Hepatocyte (in vitro differentiated cells): ENCODE data around the gene LMTK2. TPM values are rescaled to one million over a fixed set of nuclear protein-coding genes. Genes with fewer than 3 reads are reported as not detected.
A peak's percentile ranks its signal among the peaks of the same experiment; 100 is the strongest.
"Not testable (repeated sequence)": the region's sequence is repeated elsewhere in the genome, so short reads cannot be mapped to it uniquely, and the experiment has no call there.

ENCODE experiments used
- DNase-seq: peaks from one replicate; pipeline ENCODE4 v3.0.0-alpha.2; 2016; ENCODE audit warnings: low spot score
- H2AFZ ChIP-seq: fragments of 200-600 bp; sonication (generic); 2 replicates; pipeline ENCODE4 v1.6.0; 2016; ENCODE audit warnings: antibody characterized with exemption, mild to moderate bottlenecking
- H3K27ac ChIP-seq: fragments of 200-600 bp; sonication (generic); 2 replicates; pipeline ENCODE4 v1.5.1; 2016; ENCODE audit warnings: mild to moderate bottlenecking
- H3K27me3 ChIP-seq: fragments of 200-600 bp; sonication (generic); 2 replicates; pipeline ENCODE4 v1.6.1; 2016
- H3K36me3 ChIP-seq: fragments of 200-600 bp; sonication (generic); replicated peaks from 2 replicates; pipeline ENCODE4 v1.5.1; 2016; ENCODE audit warnings: low read depth; ENCODE audit not compliant: insufficient read depth
- H3K4me1 ChIP-seq: fragments of 200-600 bp; sonication (generic); 2 replicates; pipeline ENCODE4 v1.5.1; 2016; ENCODE audit warnings: mild to moderate bottlenecking, moderate library complexity; ENCODE audit not compliant: insufficient read depth
- H3K4me2 ChIP-seq: fragments of 200-600 bp; sonication (generic); 2 replicates; pipeline ENCODE4 v1.6.0; 2016
- H3K4me3 ChIP-seq: fragments of 200-600 bp; sonication (generic); 2 replicates; pipeline ENCODE4 v1.5.1; 2016; ENCODE audit warnings: mild to moderate bottlenecking
- H3K79me2 ChIP-seq: fragments of 200-600 bp; sonication (generic); 2 replicates; pipeline ENCODE4 v1.6.0; 2017; ENCODE audit warnings: mild to moderate bottlenecking
- H3K9me2 ChIP-seq: fragments of 200-600 bp; sonication (generic); replicated peaks from 2 replicates; pipeline ENCODE4 v1.6.0; 2017; ENCODE audit warnings: mild to moderate bottlenecking; ENCODE audit not compliant: insufficient read depth
- H3K9me3 ChIP-seq: fragments of 200-600 bp; sonication (generic); 2 replicates; pipeline ENCODE4 v1.5.1; 2016; ENCODE audit warnings: low read depth, mild to moderate bottlenecking
- H4K20me1 ChIP-seq: fragments of 200-600 bp; sonication (generic); 2 replicates; pipeline ENCODE4 v1.6.0; 2016; ENCODE audit warnings: mild to moderate bottlenecking; ENCODE audit not compliant: insufficient read depth, poor library complexity, severe bottlenecking
- CTCF ChIP-seq: fragments of 200-600 bp; sonication (generic); IDR thresholded peaks from 2 replicates; pipeline ENCODE4 v1.5.1; 2016; ENCODE audit warnings: antibody characterized with exemption, mild to moderate bottlenecking; ENCODE audit not compliant: poor library complexity
- EZH2 ChIP-seq: fragments of 200-600 bp; sonication (generic); IDR thresholded peaks from 2 replicates; pipeline ENCODE4 v1.6.1; 2016; ENCODE audit warnings: antibody characterized with exemption, mild to moderate bottlenecking, borderline replicate concordance
- EZH2phosphoT487 ChIP-seq: fragments of 200-600 bp; sonication (generic); IDR thresholded peaks from one replicate; pipeline ENCODE4 v1.6.1; 2018; ENCODE audit warnings: antibody characterized with exemption, mild to moderate bottlenecking, low read depth, moderate library complexity; ENCODE audit not compliant: unreplicated experiment, severe bottlenecking
- WGBS: methylation state at CpG from one replicate; pipeline ENCODE4 v1.1.6; 2016; ENCODE audit warnings: low lambda C conversion rate; ENCODE audit errors: missing lambda C conversion rate; 5-methylcytosine and 5-hydroxymethylcytosine counted together
- polyA plus RNA-seq: library from polyadenylated mRNA; unstranded; fragments of >200 nt; fragmentation: Nextera tagmentation; extraction: Ambion mirVana; gene quantifications from 2 replicates; pipeline ENCODE4 v1.2.1, GENCODE V29; 2016
- total RNA-seq: library from RNA; depleted of rRNA; stranded (reverse); fragments of >200 nt; gene quantifications from 2 replicates; pipeline ENCODE4 v1.2.3, GENCODE V29; 2014

Gene LMTK2
- total and polyA plus RNA-seq, 2 experiments from 2014 or later = 5.0 to 13.1 TPM

- DNase-seq = peak; percentile 58
- H3K27me3 ChIP-seq = no peaks in the 10 kb centered on the region
- TF ChIP-seq EZH2 (no peak), EZH2phosphoT487 (no peak), CTCF (no peak)
- H3K9me2 ChIP-seq = no peaks in the 10 kb centered on the region
- WGBS = 54% methylated on average over 10 of the region's 10 CpGs
- no peaks in the 10 kb centered on the region for H4K20me1 ChIP-seq
- H2AFZ ChIP-seq = no peak overlapping the region
- H3K36me3 ChIP-seq = no peaks in the 10 kb centered on the region
- H3K9me3 ChIP-seq = no peaks in the 10 kb centered on the region
- peaks cover 82% of the 10 kb centered on the region for H3K79me2 ChIP-seq
- no peak overlapping the region for H3K4me3 ChIP-seq
- peaks cover 3% of the 10 kb centered on the region for H3K4me1 ChIP-seq
- no peak overlapping the region for H3K4me2 ChIP-seq
- H3K27ac ChIP-seq = peak overlapping the region; percentile 59
Observed at GRCh38 chr7:98119256-98119918, 12.7 kb downstream of the LMTK2 start.

- Histone ChIP-seq H3K79me2 (peaks cover 79% of the 10 kb centered on the region), H3K4me1 (peaks cover 3% of the 10 kb centered on the region), H3K9me3 (no peaks in the 10 kb centered on the region), H3K4me3 (no peak overlapping the region), H3K4me2 (no peak overlapping the region), H3K9me2 (no peaks in the 10 kb centered on the region), H3K27ac (no peak overlapping the region), H3K36me3 (no peaks in the 10 kb centered on the region), H3K27me3 (no peaks in the 10 kb centered on the region), H4K20me1 (no peaks in the 10 kb centered on the region), H2AFZ (no peak overlapping the region)
- no peak for DNase-seq
- TF ChIP-seq EZH2 (no peak), CTCF (no peak), EZH2phosphoT487 (no peak)
- 95% methylated on average over 4 of the region's 4 CpGs for WGBS
Observed at GRCh38 chr7:98120559-98120958, 13.9 kb downstream of the LMTK2 start.

- not testable (repeated sequence) for H3K9me3 ChIP-seq, H3K27ac ChIP-seq, H3K4me1 ChIP-seq, H4K20me1 ChIP-seq, H3K36me3 ChIP-seq, H3K4me3 ChIP-seq, H3K9me2 ChIP-seq, DNase-seq, H3K27me3 ChIP-seq, H2AFZ ChIP-seq, H3K4me2 ChIP-seq
- peaks cover 79% of the 10 kb centered on the region for H3K79me2 ChIP-seq
- 92% methylated on average over 7 of the region's 7 CpGs for WGBS
Observed at GRCh38 chr7:98121388-98121787, 14.7 kb downstream of the LMTK2 start.

GRCh38 chr7:98123365-98123696, 16.7 kb downstream of the LMTK2 start:
- no peaks in the 10 kb centered on the region for H3K4me1 ChIP-seq
- H3K9me2 ChIP-seq = no peaks in the 10 kb centered on the region
- H3K27ac ChIP-seq = no peak overlapping the region
- H3K79me2 ChIP-seq = peaks cover 88% of the 10 kb centered on the region
- H3K4me3 ChIP-seq = no peak overlapping the region
- no peak overlapping the region for H3K4me2 ChIP-seq
- no peaks in the 10 kb centered on the region for H3K9me3 ChIP-seq
- 72% methylated on average over 4 of the region's 4 CpGs for WGBS
- H4K20me1 ChIP-seq = peaks cover 7% of the 10 kb centered on the region
- H3K27me3 ChIP-seq = no peaks in the 10 kb centered on the region
- no peak overlapping the region for H2AFZ ChIP-seq
- TF ChIP-seq EZH2phosphoT487 (no peak), EZH2 (no peak), CTCF (no peak)
- no peaks in the 10 kb centered on the region for H3K36me3 ChIP-seq
- DNase-seq = no peak
